ENCODE data around the gene STOX2.
"Not testable (repeated sequence)": the region's sequence is repeated elsewhere in the genome, so short reads cannot be mapped to it uniquely, and the experiment has no call there.

STOX2 gene

DNA sequence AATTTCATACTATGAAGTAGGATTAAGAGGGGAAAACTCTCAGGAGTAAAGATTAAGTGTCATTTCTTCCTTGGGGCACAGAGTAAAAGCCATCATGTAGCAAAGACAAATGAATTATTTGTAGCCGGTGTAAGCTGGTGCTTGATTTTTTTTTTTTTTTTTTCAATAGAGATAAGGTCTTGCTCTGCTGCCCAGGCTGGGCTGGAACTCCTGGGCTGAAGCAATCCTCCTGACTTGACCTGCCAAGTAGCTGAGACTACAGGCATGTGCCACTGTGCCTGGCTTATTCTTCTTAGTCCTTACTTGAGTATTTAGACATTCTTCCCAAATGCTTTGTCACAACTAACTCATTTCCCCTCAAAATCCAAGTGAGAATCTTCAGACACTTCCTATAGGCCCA is 125.7 kb downstream of the STOX2 start:
- no peak for DNase-seq

- DNase-seq: no peak
Measured at GRCh38 chr4:184032091-184032490, 127.0 kb downstream of the STOX2 start.

DNA sequence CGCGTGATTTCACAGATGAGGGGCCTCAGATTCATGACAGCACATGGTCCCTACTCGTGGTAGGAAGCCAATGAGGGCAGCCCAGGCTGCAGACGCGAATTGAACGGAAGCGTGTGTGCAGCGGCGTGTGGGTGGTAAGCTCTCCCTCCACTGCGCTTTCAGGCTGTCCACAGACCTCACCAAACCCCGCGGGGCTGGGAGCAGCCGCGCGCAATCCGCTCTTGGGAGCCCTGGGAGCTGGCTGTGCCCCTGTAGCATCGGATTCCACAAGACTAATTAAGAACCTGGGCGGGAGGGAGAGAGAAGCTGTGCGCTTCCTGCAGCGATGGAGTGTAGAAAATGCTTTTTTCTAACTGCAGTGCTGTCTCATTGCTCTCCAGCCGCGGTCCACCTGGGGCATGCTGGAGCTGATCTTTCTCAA is 134.9 kb downstream of the STOX2 start:
- no peak for DNase-seq

- DNase-seq: no peak
Measured at GRCh38 chr4:184041156-184041555, 136.0 kb downstream of the STOX2 start.

DNA sequence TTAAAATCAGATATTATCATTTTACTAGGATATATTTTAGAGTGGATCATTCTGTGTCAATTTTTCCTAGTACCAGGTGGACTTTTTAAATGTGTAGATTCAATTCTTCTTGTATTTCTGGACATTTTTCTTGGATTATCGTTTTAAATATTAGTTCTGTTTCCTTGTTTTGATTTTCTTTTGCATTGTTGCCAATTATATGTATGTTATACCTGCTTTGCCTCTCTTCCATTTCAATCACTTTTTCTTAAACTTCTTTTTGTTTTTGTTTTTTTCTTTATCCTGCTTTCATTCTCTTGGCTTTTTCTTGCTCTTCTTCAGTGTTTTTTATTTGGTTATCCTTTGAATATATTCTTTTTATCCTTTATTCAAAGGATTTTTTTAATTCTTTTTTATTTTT is 141.0 kb downstream of the STOX2 start:
- no peak for DNase-seq

GRCh38 chr4:184051262-184051661 is 146.2 kb downstream of the STOX2 start:
- DNase-seq: not testable (repeated sequence)

DNA sequence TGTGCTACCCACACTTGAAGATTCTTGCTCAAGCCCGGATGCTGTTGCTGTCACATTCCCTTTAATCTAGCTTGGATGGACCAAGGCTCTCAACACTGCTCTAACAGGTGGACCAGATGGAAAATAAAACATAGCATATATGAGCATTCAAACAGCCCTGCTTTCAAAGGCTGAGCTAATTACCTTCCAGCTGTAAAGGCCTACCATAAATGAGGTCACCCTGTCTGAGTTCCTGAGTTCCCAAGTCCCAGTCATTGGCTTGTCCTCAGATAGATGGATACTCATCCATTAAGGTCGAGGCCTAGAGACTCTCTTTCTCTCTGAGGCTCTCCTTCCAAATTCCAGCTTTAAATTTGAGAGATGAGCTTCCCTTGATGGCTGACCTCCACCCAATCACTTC is 147.5 kb downstream of the STOX2 start:
- DNase-seq: no peak

DNA sequence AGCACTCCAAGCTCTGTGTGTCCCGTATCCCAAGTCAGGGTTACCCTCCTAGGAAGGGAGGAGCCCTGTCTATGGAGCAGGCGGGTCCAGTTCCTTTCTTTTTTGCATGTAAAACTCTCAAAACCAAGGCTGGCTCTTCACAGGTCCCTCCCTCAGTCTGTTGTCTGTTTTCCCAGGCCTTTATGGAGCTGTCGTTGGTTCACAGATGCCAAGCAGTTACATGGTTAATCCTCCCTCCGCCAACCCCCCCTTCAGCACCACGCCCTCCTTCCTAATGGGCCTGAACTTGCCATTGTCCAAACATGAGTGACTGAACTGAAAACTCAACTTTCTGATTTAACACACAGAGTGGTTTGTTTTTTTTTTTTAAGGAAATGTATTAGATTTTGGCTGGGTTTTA is 148.3 kb downstream of the STOX2 start:
- no peak for DNase-seq

GRCh38 chr4:184056877-184057276 is 151.8 kb downstream of the STOX2 start:
- DNase-seq: no peak

- DNase-seq: no peak
Measured at GRCh38 chr4:184058026-184058425, 152.9 kb downstream of the STOX2 start.

GRCh38 chr4:184059099-184059498 is 154.0 kb downstream of the STOX2 start:
- DNase-seq: no peak

- DNase-seq: no peak
Measured at GRCh38 chr4:184061582-184061981, 156.5 kb downstream of the STOX2 start.

GRCh38 chr4:184062769-184063168 is 157.7 kb downstream of the STOX2 start:
- no peak for DNase-seq

DNA sequence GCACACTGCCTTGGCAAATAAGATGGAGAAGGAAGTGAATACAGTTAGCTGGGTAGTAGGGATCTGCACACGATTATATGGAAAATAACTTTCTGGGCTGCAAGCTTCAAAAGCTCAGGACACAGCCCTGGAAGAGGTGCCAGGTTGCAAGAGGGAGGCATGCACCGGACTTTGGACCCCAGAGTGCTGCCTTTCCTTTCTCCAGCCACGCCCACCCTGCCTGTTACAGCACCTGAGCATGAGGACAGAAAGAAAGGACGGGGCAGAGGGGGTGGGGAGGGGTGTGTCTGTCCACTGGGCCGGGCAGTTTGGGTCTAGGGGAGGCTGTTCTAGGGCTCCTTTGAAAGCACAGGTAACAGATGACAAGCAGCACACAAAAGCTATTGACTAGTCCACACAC is 159.8 kb downstream of the STOX2 start:
- DNase-seq: no peak

- DNase-seq: no peak
Measured at GRCh38 chr4:184066584-184067300, 161.6 kb downstream of the STOX2 start.

- no peak for DNase-seq
Measured at GRCh38 chr4:184067931-184068554, 162.9 kb downstream of the STOX2 start.

Data from activated T-cell treated with anti-CD3 and anti-CD28 coated beads for 4 hours (primary cell).